SK-N-SH (cell line): ENCODE measurements around the gene ABCC4. TPM values are rescaled to one million over a fixed set of nuclear protein-coding genes. Genes with fewer than 3 reads are reported as not detected.

Source experiments
- CTCF ChIA-PET: fragments of 300-600, 350-600 bp; formaldehyde crosslinking; extraction: SDS; loops from one replicate; lab custom pipeline; 2021; lab: Yijun Ruan, JAX
- POLR2A ChIA-PET: fragments of 350-600 bp; sonication (Branson Sonifier 250); formaldehyde crosslinking; extraction: SDS; loops from one replicate; lab custom pipeline; 2020; ENCODE audit warnings: antibody characterized with exemption, inconsistent platforms; lab: Yijun Ruan, JAX
- DNase-seq: peaks from one replicate; pipeline ENCODE4 v3.0.0; 2012
- H2AFZ ChIP-seq: fragments of 200-600 bp; sonication (generic); 2 replicates; pipeline ENCODE4 v1.8.1; 2016; ENCODE audit warnings: antibody characterized with exemption, mild to moderate bottlenecking, low read depth
- H3F3A ChIP-seq: fragments of 200-600 bp; sonication (generic); replicated peaks from 2 replicates; pipeline ENCODE3; 2016; ENCODE audit warnings: antibody characterized with exemption, mild to moderate bottlenecking; ENCODE audit not compliant: insufficient read depth
- H3K27ac ChIP-seq, 2 experiments: fragments of 200-500 bp in 1 of 2; fragments of 200-600 bp in 1 of 2; sonication (Bioruptor generic) in 1 of 2; sonication (generic), shearing (Covaris generic) in 1 of 2; 2 replicates each; pipeline versions ENCODE4 v1.5.1 to v1.6.1; 2014 to 2016; ENCODE audit warnings: low read depth in 2 of 2, inconsistent platforms in 1 of 2, low read length in 1 of 2, mild to moderate bottlenecking in 1 of 2, mixed read lengths in 1 of 2
- H3K27me3 ChIP-seq: fragments of 200-600 bp; sonication (generic), shearing (Covaris generic); 2 replicates; pipeline ENCODE4 v1.6.1; 2016; ENCODE audit warnings: mixed run types; ENCODE audit not compliant: insufficient read depth
- H3K36me3 ChIP-seq, 2 experiments: fragments of 200-500 bp in 1 of 2; fragments of 200-600 bp in 1 of 2; sonication (Bioruptor generic) in 1 of 2; sonication (generic) in 1 of 2; replicated peaks in 1 of 2; 2 replicates each; pipeline versions ENCODE3 to v1.5.1; 2014 to 2016; ENCODE audit warnings: low read length in 1 of 2, mild to moderate bottlenecking in 1 of 2; ENCODE audit not compliant: insufficient read depth in 2 of 2, control insufficient read depth in 1 of 2
- H3K4me1 ChIP-seq, 2 experiments: fragments of 200-500 bp in 1 of 2; fragments of 200-600 bp in 1 of 2; sonication (Bioruptor generic) in 1 of 2; sonication (generic), shearing (Covaris generic) in 1 of 2; 2 replicates each; pipeline versions ENCODE4 v1.5.1 to v1.6.1; 2014 to 2016; ENCODE audit warnings: low read depth in 1 of 2, low read length in 1 of 2, mixed run types in 1 of 2; ENCODE audit not compliant: insufficient read depth in 2 of 2, control insufficient read depth in 1 of 2
- H3K4me2 ChIP-seq: fragments of 200-600 bp; sonication (generic), shearing (Covaris generic); 2 replicates; pipeline ENCODE4 v1.6.1; 2017; ENCODE audit warnings: mixed run types
- H3K4me3 ChIP-seq, 2 experiments: fragments of 200-500 bp in 1 of 2; fragments of 200-600 bp in 1 of 2; sonication (Bioruptor generic) in 1 of 2; sonication (generic), shearing (Covaris generic) in 1 of 2; 2 replicates each; pipeline versions ENCODE4 v1.5.1 to v1.8.1; 2014 to 2016; ENCODE audit warnings: low read depth in 2 of 2, inconsistent platforms in 1 of 2, low read length in 1 of 2, mild to moderate bottlenecking in 1 of 2, mixed read lengths in 1 of 2, moderate library complexity in 1 of 2
- H3K79me2 ChIP-seq: fragments of 200-600 bp; sonication (generic); 2 replicates; pipeline ENCODE4 v1.8.1; 2017; ENCODE audit warnings: mild to moderate bottlenecking; ENCODE audit not compliant: insufficient read depth
- H3K9ac ChIP-seq: fragments of 200-600 bp; sonication (generic); 2 replicates; pipeline ENCODE4 v1.6.1; 2017; ENCODE audit warnings: mixed run types
- H3K9me2 ChIP-seq: fragments of 200-600 bp; sonication (generic); 2 replicates; pipeline ENCODE4 v1.6.1; 2017; ENCODE audit warnings: mixed run types
- H3K9me3 ChIP-seq: fragments of 200-600 bp; sonication (generic); 2 replicates; pipeline ENCODE4 v1.6.1; 2017; ENCODE audit warnings: mixed run types, mild to moderate bottlenecking, moderate library complexity
- H4K20me1 ChIP-seq: fragments of 200-600 bp; sonication (generic); 2 replicates; pipeline ENCODE4 v1.6.1; 2017; ENCODE audit warnings: mild to moderate bottlenecking, mixed run types; ENCODE audit not compliant: insufficient read depth
- CHD2 ChIP-seq: fragments of 150-350 bp; IDR thresholded peaks from 2 replicates; pipeline ENCODE4 v1.6.1; 2018; ENCODE audit warnings: low read length; ENCODE audit not compliant: partially characterized antibody
- CTCF ChIP-seq: fragments of 200-600 bp; sonication (generic); IDR thresholded peaks from 2 replicates; pipeline ENCODE4 v1.6.1; 2017; ENCODE audit warnings: antibody characterized with exemption, mild to moderate bottlenecking, moderate library complexity
- EP300 ChIP-seq, 2 experiments: IDR thresholded peaks; 2 replicates each; pipeline versions ENCODE4 v1.4.0 to v1.6.1; 2012; ENCODE audit warnings: borderline replicate concordance in 1 of 2, low read depth in 1 of 2, low read length in 1 of 2
- FOXJ3 ChIP-seq: sonication (generic); formaldehyde crosslinking; IDR thresholded peaks from 2 replicates; pipeline ENCODE4 v1.5.1; 2020; ENCODE audit warnings: mild to moderate bottlenecking, missing genetic modification reagents
- GABPA ChIP-seq: IDR thresholded peaks from 2 replicates; pipeline ENCODE4 v1.4.0; 2012; ENCODE audit warnings: low read depth, mild to moderate bottlenecking
- NFIC ChIP-seq: IDR thresholded peaks from 2 replicates; pipeline ENCODE4 v1.4.0; 2012; ENCODE audit warnings: borderline replicate concordance
- NRF1 ChIP-seq: IDR thresholded peaks from 2 replicates; pipeline ENCODE4 v1.6.1; 2012; ENCODE audit warnings: low read depth, mild to moderate bottlenecking, low read length
- PBX3 ChIP-seq: IDR thresholded peaks from 2 replicates; pipeline ENCODE4; 2012
- POLR2AphosphoS5 ChIP-seq: IDR thresholded peaks from 2 replicates; pipeline ENCODE4 v1.6.1; 2012; ENCODE audit warnings: low read depth, low read length
- RCOR1 ChIP-seq: fragments of 150-350 bp; IDR thresholded peaks from 2 replicates; pipeline ENCODE4 v1.6.1; 2017; ENCODE audit warnings: antibody characterized with exemption, low read length
- REST ChIP-seq: IDR thresholded peaks from 2 replicates; pipeline ENCODE4 v1.6.1; 2012; ENCODE audit warnings: mild to moderate bottlenecking, low read depth, low read length, moderate library complexity
- RFX5 ChIP-seq: IDR thresholded peaks from 2 replicates; pipeline ENCODE4 v1.6.1; 2012; ENCODE audit warnings: mild to moderate bottlenecking, improper control_type of control experiment, low read length
- RXRA ChIP-seq: IDR thresholded peaks from 2 replicates; pipeline ENCODE4 v1.4.0; 2012; ENCODE audit warnings: low read depth, mild to moderate bottlenecking, borderline replicate concordance
- SIN3A ChIP-seq: IDR thresholded peaks from 2 replicates; pipeline ENCODE4 v1.6.1; 2012; ENCODE audit warnings: low read depth, mild to moderate bottlenecking, low read length, moderate library complexity, borderline replicate concordance
- SMC3 ChIP-seq: IDR thresholded peaks from 2 replicates; pipeline ENCODE4 v1.6.1; 2012; ENCODE audit warnings: low read depth, low read length, improper control_type of control experiment
- TEAD4 ChIP-seq: IDR thresholded peaks from 2 replicates; pipeline ENCODE4 v1.4.0; 2012; ENCODE audit warnings: mild to moderate bottlenecking, borderline replicate concordance; ENCODE audit not compliant: insufficient read depth
- USF2 ChIP-seq: fragments of 150-350 bp; IDR thresholded peaks from 2 replicates; pipeline ENCODE4 v1.6.1; 2017; ENCODE audit warnings: antibody characterized with exemption, low read length, low read depth, borderline replicate concordance
- YY1 ChIP-seq: IDR thresholded peaks from 2 replicates; pipeline ENCODE4 v1.4.0; 2012; ENCODE audit warnings: low read depth, mild to moderate bottlenecking
- WGBS: methylation state at CpG from one replicate; pipeline ENCODE4 v1.1.6; 2017; ENCODE audit warnings: low lambda C conversion rate; 5-methylcytosine and 5-hydroxymethylcytosine counted together
- polyA plus RNA-seq, 3 experiments: library from polyadenylated mRNA; depleted of rRNA; stranded (reverse); fragments of >200 nt; gene quantifications; 2 replicates each; pipeline ENCODE4 v1.2.3, GENCODE V29; 2012

The ABCC4 gene
- polyA plus RNA-seq, 1 of the 3 experiments (the other 2 are of a cell fraction): 7.8 TPM

GRCh38 chr13:95236774-95237173 is 64.5 kb downstream of the ABCC4 start:
- no peak for DNase-seq
- Histone ChIP-seq H3K79me2 (no peaks in the 10 kb centered on the region), H3K36me3 (peaks cover 0 to 8% of the 10 kb centered on the region in 2 experiments), H2AFZ (no peak overlapping the region), H3K9me3 (no peaks in the 10 kb centered on the region), H3K27me3 (no peaks in the 10 kb centered on the region), H3K9ac (no peak overlapping the region), H3K4me1 (peaks cover 0 to 10% of the 10 kb centered on the region in 2 experiments; a peak in 2 of 4 replicates), H3F3A (no peaks in the 10 kb centered on the region), H4K20me1 (no peaks in the 10 kb centered on the region), H3K4me2 (no peak overlapping the region), H3K9me2 (no peaks in the 10 kb centered on the region), H3K4me3 (no peak overlapping the region), H3K27ac (no peak overlapping the region)
- POLR2A ChIA-PET: no interaction called here
- CTCF ChIA-PET: interaction anchor here (1.1 kb wide), 1 partner anchor 168 kb away, joined by 3 read pairs; no protein-coding TSS in a partner anchor
- TF ChIP-seq CTCF (no peak), GABPA (no peak), FOXJ3 (CRISPR knock-in tag) (no peak), POLR2AphosphoS5 (no peak), REST (no peak), CHD2 (no peak), EP300 (IDR thresholded peaks at IDR 0.05; ENCODE audit: borderline replicate concordance in 1 of 2, low read depth in 1 of 2, low read length in 1 of 2) (no peak), NRF1 (no peak), NFIC (no peak), RCOR1 (no peak)
- WGBS: 86% methylated on average over 9 of the region's 9 CpGs

GRCh38 chr13:95235974-95236373 is 65.3 kb downstream of the ABCC4 start:
- Histone ChIP-seq H3K9me2 (no peaks in the 10 kb centered on the region), H3K27me3 (no peaks in the 10 kb centered on the region), H3K4me2 (no peak overlapping the region), H3K36me3 (peaks cover 0 to 8% of the 10 kb centered on the region in 2 experiments), H3K9me3 (no peaks in the 10 kb centered on the region), H2AFZ (no peak overlapping the region), H3K4me3 (no peak overlapping the region), H4K20me1 (no peaks in the 10 kb centered on the region), H3K9ac (no peak overlapping the region), H3K27ac (no peak overlapping the region), H3F3A (no peaks in the 10 kb centered on the region), H3K79me2 (no peaks in the 10 kb centered on the region), H3K4me1 (peaks cover 0 to 10% of the 10 kb centered on the region in 2 experiments; a peak in 2 of 4 replicates)
- ChIA-PET POLR2A (no interaction called here), CTCF (interaction anchor here (1.0 to 1.3 kb wide), 3 partner anchors 47 to 168 kb away, joined by 3 read pairs; partner anchors contain the start of gene ABCC4)
- WGBS: 87% methylated on average over 7 of the region's 7 CpGs
- no peak for DNase-seq
- no peak for TF ChIP-seq YY1
- no peak for TF ChIP-seq SMC3
- no peak for TF ChIP-seq SIN3A
- no peak for TF ChIP-seq NFIC
- TF ChIP-seq USF2: no peak
- TF ChIP-seq RXRA: no peak
- TF ChIP-seq PBX3: no peak
- no peak for TF ChIP-seq RFX5
- no peak for TF ChIP-seq GABPA
- TF ChIP-seq CTCF: no peak
- no peak for TF ChIP-seq CHD2
- no peak for TF ChIP-seq TEAD4
